Right hindlimb (tissue), 1 donor: Measurements from ENCODE around the gene EDC4.
"Not testable (repeated sequence)": the region's sequence is repeated elsewhere in the genome, so short reads cannot be mapped to it uniquely, and the experiment has no call there.

ENCODE experiments used
- DNase-seq: peaks from one replicate; pipeline ENCODE4 v3.0.0-alpha.2; 2018

EDC4 gene

GRCh38 chr16:67853670-67854069 lies 19.2 kb upstream of the EDC4 start:
- DNase-seq = no peak

GRCh38 chr16:67855789-67856188 lies 17.1 kb upstream of the EDC4 start:
- no peak for DNase-seq

- DNase-seq = no peak
Measured at GRCh38 chr16:67856927-67857546, 15.8 kb upstream of the EDC4 start.

- peak; percentile 51 for DNase-seq
Measured at GRCh38 chr16:67857547-67858233, 15.2 kb upstream of the EDC4 start.

- DNase-seq = no peak
Measured at GRCh38 chr16:67858500-67858899, 14.4 kb upstream of the EDC4 start.

GRCh38 chr16:67860589-67861398 lies 12.1 kb upstream of the EDC4 start:
- DNase-seq = no peak

- DNase-seq = no peak
Measured at GRCh38 chr16:67861877-67862276, 11.0 kb upstream of the EDC4 start.

GRCh38 chr16:67862623-67863583 lies 9.9 kb upstream of the EDC4 start:
- DNase-seq = peak; percentile 70

GRCh38 chr16:67864044-67864443 lies 8.8 kb upstream of the EDC4 start:
- DNase-seq = not testable (repeated sequence)

GRCh38 chr16:67864594-67864993 lies 8.3 kb upstream of the EDC4 start:
- no peak for DNase-seq

- no peak for DNase-seq
Measured at GRCh38 chr16:67865318-67865717, 7.5 kb upstream of the EDC4 start.

- no peak for DNase-seq
Measured at GRCh38 chr16:67868290-67868689, 4.6 kb upstream of the EDC4 start.

GRCh38 chr16:67869653-67870052 lies 3.2 kb upstream of the EDC4 start:
- DNase-seq = no peak

GRCh38 chr16:67871256-67871655 lies 1.6 kb upstream of the EDC4 start:
- DNase-seq = no peak

- DNase-seq = no peak
Measured at GRCh38 chr16:67872131-67872630, 671 bp upstream of the EDC4 start.

GRCh38 chr16:67873435-67874370 lies 851 bp downstream of the EDC4 start:
- no peak for DNase-seq

GRCh38 chr16:67874372-67874771 lies 1.5 kb downstream of the EDC4 start:
- DNase-seq = no peak

GRCh38 chr16:67877064-67877463 lies 4.2 kb downstream of the EDC4 start:
- no peak for DNase-seq

- DNase-seq = no peak
Measured at GRCh38 chr16:67878232-67878631, 5.4 kb downstream of the EDC4 start.

GRCh38 chr16:67878846-67879245 lies 6.0 kb downstream of the EDC4 start:
- no peak for DNase-seq

- DNase-seq = no peak
Measured at GRCh38 chr16:67879462-67879861, 6.6 kb downstream of the EDC4 start.
